Measurements from ENCODE around the gene TRIO.
"Not testable (repeated sequence)": the region's sequence is repeated elsewhere in the genome, so short reads cannot be mapped to it uniquely, and the experiment has no call there.

DNA sequence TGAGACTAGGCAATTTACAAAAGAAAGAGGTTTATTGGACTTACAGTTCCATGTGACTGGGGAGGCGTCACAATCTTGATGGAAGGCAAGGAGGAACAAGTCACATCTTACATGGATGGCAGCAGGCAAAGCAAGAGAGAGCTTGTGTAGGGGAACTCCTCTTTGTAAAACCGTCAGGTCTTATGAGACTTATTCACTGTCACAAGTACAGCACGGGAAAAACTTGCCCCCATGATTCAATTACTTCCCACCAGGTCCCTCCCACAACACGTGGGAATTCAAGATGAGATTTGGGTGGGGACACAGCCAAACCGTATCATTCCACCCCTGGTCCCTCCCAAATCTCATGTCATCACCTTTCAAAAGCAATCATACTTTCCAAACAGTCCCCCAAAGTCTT, 293.0 kb downstream of the TRIO start:
- not testable (repeated sequence) for TF ChIP-seq GABPA (IDR thresholded peaks at IDR 0.05; ENCODE audit: low read depth); POLR2A (IDR thresholded peaks at IDR 0.05; ENCODE audit: low read depth, low read length); CEBPB (IDR thresholded peaks at IDR 0.05; ENCODE audit: borderline replicate concordance in 1 of 2, low read depth in 2 of 2, low read length in 2 of 2); CREB1 (IDR thresholded peaks at IDR 0.05; ENCODE audit: low read depth); NR2F1 (conservative IDR thresholded peaks at IDR 0.05); FOS (IDR thresholded peaks at IDR 0.05; ENCODE audit: borderline replicate concordance, extremely low read depth, insufficient read length); ETV6 (conservative IDR thresholded peaks at IDR 0.05 in 1 of 2, IDR thresholded peaks at IDR 0.05 in 1 of 2; ENCODE audit: borderline replicate concordance in 1 of 2, low read depth in 1 of 2); SIN3A (IDR thresholded peaks at IDR 0.05; ENCODE audit: low read depth, low read length)
- TF ChIP-seq, protein P1, sequence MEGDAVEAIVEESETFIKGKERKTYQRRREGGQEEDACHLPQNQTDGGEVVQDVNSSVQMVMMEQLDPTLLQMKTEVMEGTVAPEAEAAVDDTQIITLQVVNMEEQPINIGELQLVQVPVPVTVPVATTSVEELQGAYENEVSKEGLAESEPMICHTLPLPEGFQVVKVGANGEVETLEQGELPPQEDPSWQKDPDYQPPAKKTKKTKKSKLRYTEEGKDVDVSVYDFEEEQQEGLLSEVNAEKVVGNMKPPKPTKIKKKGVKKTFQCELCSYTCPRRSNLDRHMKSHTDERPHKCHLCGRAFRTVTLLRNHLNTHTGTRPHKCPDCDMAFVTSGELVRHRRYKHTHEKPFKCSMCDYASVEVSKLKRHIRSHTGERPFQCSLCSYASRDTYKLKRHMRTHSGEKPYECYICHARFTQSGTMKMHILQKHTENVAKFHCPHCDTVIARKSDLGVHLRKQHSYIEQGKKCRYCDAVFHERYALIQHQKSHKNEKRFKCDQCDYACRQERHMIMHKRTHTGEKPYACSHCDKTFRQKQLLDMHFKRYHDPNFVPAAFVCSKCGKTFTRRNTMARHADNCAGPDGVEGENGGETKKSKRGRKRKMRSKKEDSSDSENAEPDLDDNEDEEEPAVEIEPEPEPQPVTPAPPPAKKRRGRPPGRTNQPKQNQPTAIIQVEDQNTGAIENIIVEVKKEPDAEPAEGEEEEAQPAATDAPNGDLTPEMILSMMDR (IDR thresholded peaks at IDR 0.05 in 2 of 3, conservative IDR thresholded peaks at IDR 0.05 in 1 of 3; ENCODE audit: control insufficient read depth in 2 of 3, extremely low read depth in 1 of 3, insufficient read depth in 1 of 3, low read depth in 3 of 3, low read length in 3 of 3) = not testable (repeated sequence)
